ENCODE measurements around the gene RIF1.

RIF1 gene, protein sequence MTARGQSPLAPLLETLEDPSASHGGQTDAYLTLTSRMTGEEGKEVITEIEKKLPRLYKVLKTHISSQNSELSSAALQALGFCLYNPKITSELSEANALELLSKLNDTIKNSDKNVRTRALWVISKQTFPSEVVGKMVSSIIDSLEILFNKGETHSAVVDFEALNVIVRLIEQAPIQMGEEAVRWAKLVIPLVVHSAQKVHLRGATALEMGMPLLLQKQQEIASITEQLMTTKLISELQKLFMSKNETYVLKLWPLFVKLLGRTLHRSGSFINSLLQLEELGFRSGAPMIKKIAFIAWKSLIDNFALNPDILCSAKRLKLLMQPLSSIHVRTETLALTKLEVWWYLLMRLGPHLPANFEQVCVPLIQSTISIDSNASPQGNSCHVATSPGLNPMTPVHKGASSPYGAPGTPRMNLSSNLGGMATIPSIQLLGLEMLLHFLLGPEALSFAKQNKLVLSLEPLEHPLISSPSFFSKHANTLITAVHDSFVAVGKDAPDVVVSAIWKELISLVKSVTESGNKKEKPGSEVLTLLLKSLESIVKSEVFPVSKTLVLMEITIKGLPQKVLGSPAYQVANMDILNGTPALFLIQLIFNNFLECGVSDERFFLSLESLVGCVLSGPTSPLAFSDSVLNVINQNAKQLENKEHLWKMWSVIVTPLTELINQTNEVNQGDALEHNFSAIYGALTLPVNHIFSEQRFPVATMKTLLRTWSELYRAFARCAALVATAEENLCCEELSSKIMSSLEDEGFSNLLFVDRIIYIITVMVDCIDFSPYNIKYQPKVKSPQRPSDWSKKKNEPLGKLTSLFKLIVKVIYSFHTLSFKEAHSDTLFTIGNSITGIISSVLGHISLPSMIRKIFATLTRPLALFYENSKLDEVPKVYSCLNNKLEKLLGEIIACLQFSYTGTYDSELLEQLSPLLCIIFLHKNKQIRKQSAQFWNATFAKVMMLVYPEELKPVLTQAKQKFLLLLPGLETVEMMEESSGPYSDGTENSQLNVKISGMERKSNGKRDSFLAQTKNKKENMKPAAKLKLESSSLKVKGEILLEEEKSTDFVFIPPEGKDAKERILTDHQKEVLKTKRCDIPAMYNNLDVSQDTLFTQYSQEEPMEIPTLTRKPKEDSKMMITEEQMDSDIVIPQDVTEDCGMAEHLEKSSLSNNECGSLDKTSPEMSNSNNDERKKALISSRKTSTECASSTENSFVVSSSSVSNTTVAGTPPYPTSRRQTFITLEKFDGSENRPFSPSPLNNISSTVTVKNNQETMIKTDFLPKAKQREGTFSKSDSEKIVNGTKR (N-terminal part only)

GRCh38 chr2:151409601-151410484, at the start of gene RIF1:
TSS of gene RIF1 (plus strand) at chr2:151409902. CDS start at chr2:151410424, 522 bp downstream.
- Histone ChIP-seq H2AFZ (ENCODE audit: low read length) (peak within 1 kb of the TSS; percentile 97), H3F3A (ENCODE audit: low read depth) (no peaks in the 10 kb centered on the region), H3K36me3 (ENCODE audit: insufficient read depth, low read length) (peaks cover 18% of the 10 kb centered on the region; the same call in 1 of the 2 replicates), H3K4me3 (ENCODE audit: low read length, poor library complexity, severe bottlenecking) (peak within 1 kb of the TSS; percentile 100), H3K27me3 (ENCODE audit: insufficient read depth, low read length, poor library complexity, severe bottlenecking) (peaks cover 4% of the 10 kb centered on the region), H3K9me3 (ENCODE audit: insufficient read depth, low read depth, low read length) (no peaks in the 10 kb centered on the region), H3K4me2 (ENCODE audit: low read depth, low read length, poor library complexity, severe bottlenecking) (peak within 1 kb of the TSS; percentile 88), H3K79me2 (ENCODE audit: insufficient read depth, low read length) (peaks cover 52% of the 10 kb centered on the region), H3K9ac (ENCODE audit: low read depth, low read length, poor library complexity, severe bottlenecking) (peak within 1 kb of the TSS; percentile 98), H3K9me2 (replicated peaks; ENCODE audit: low read depth, low read length) (no peaks in the 10 kb centered on the region), H4K20me1 (ENCODE audit: insufficient read depth, low read length, poor library complexity, severe bottlenecking) (peaks cover 51% of the 10 kb centered on the region), H3K4me1 (ENCODE audit: insufficient read depth, low read length, poor library complexity, severe bottlenecking) (peaks cover 26% of the 10 kb centered on the region)
- no peak for TF ChIP-seq EZH2phosphoT487 (IDR thresholded peaks at IDR 0.05; ENCODE audit: borderline replicate concordance)
- TF ChIP-seq, protein P1, sequence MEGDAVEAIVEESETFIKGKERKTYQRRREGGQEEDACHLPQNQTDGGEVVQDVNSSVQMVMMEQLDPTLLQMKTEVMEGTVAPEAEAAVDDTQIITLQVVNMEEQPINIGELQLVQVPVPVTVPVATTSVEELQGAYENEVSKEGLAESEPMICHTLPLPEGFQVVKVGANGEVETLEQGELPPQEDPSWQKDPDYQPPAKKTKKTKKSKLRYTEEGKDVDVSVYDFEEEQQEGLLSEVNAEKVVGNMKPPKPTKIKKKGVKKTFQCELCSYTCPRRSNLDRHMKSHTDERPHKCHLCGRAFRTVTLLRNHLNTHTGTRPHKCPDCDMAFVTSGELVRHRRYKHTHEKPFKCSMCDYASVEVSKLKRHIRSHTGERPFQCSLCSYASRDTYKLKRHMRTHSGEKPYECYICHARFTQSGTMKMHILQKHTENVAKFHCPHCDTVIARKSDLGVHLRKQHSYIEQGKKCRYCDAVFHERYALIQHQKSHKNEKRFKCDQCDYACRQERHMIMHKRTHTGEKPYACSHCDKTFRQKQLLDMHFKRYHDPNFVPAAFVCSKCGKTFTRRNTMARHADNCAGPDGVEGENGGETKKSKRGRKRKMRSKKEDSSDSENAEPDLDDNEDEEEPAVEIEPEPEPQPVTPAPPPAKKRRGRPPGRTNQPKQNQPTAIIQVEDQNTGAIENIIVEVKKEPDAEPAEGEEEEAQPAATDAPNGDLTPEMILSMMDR (conservative IDR thresholded peaks at IDR 0.05; ENCODE audit: low read length): peak; percentile 62

DNA sequence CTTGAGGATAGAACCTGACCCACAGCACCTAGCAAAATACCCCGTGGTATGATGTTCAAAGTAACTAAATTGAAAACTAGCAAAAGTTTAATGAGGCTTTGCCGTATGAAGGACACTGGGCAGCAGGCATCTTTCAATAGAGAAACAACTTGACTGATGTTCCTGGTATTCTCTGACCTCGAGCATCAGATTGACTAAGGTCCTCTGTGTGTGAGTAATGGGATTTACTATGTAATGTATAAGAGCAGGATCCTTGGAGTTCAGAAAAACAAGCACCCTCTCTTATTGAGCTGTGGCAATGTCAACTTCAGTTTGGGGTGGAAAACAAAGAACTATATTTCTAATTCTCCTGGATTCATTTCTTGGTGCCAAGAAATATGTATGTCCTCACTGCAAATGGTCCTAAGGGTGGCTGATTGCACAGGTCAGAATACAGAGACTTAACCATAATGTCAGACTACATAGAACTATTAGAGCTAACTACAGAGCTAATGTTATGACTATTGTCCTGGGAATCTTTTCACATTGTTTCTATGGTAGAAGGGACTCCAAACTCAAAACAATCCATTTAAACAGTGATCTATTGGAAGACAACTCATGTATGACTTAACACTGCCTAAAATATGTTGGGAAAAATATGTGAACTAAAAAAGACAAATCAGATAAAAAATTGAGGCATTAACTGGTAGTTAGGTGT, 47.9 kb upstream of the RIF1 start:
- peak overlapping the region; percentile 25; the same call in 1 of the 2 replicates for H2AFZ ChIP-seq (ENCODE audit: low read length)
- no peak for TF ChIP-seq EZH2phosphoT487 (IDR thresholded peaks at IDR 0.05; ENCODE audit: borderline replicate concordance)
- TF ChIP-seq, protein P1 (conservative IDR thresholded peaks at IDR 0.05; ENCODE audit: low read length): no peak

More for the DNA sequence above, 47.9 kb upstream of the RIF1 start:
- no peaks in the 10 kb centered on the region for H4K20me1 ChIP-seq (ENCODE audit: insufficient read depth, low read length, poor library complexity, severe bottlenecking)
- no peaks in the 10 kb centered on the region for H3K9me2 ChIP-seq (replicated peaks; ENCODE audit: low read depth, low read length)
- H3K27me3 ChIP-seq (ENCODE audit: insufficient read depth, low read length, poor library complexity, severe bottlenecking): no peaks in the 10 kb centered on the region
- H3F3A ChIP-seq (ENCODE audit: low read depth): no peaks in the 10 kb centered on the region
- no peak overlapping the region for H3K9ac ChIP-seq (ENCODE audit: low read depth, low read length, poor library complexity, severe bottlenecking)
- no peaks in the 10 kb centered on the region for H3K4me1 ChIP-seq (ENCODE audit: insufficient read depth, low read length, poor library complexity, severe bottlenecking)
- no peak overlapping the region for H3K4me2 ChIP-seq (ENCODE audit: low read depth, low read length, poor library complexity, severe bottlenecking)
- no peaks in the 10 kb centered on the region for H3K9me3 ChIP-seq (ENCODE audit: insufficient read depth, low read depth, low read length)
- no peak overlapping the region for H3K4me3 ChIP-seq (ENCODE audit: low read length, poor library complexity, severe bottlenecking)
- no peaks in the 10 kb centered on the region for H3K36me3 ChIP-seq (ENCODE audit: insufficient read depth, low read length)
- no peaks in the 10 kb centered on the region for H3K79me2 ChIP-seq (ENCODE audit: insufficient read depth, low read length)
